HG03571 (cell line): Measurements from ENCODE around the gene PCBP3.

ENCODE experiments used
- ATAC-seq: cut with Tn5 transposase; IDR thresholded peaks from one replicate; pipeline ENCODE4 v1.9.1; 2021; ENCODE audit not compliant: unreplicated experiment

PCBP3 gene

DNA sequence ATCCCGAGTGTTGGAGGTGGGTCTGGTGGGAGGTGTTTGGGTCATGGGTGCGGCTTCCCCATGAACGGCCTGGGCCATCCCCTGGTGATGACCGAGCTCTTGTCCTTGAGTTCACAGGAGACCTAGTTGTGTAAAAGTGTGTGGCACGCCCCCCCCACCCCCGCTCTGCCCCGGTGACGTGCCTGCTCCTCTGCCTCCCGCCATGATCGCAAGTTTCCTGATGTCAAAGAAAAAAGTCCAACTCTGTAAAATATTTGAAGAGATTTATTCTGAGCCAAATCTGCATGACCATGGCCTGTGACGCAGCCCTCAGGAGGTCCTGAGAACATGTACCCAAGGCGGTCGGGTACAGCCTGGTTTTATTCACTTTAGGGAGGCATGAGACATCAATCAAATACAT is 212.9 kb downstream of the PCBP3 start:
- ATAC-seq = no peak

DNA sequence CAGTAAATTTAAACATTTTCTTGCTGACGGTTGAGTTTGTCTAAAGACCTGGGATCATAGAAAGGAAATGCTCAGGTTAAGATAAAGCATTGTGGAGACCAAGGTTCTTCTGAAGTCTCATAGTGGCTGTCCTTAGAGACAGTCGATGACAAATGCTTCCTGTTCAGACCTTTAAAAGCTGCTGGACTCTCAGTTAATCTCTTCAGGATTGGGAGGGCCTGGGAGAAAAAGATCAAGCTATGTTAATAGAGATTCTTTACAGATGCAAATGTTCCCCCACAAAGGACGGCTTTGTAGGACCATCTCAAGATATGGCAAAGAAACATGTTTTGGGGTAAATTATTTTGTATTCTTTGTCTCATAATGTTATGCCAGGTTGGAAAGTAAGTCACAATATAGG is 213.4 kb downstream of the PCBP3 start:
- ATAC-seq = no peak

GRCh38 chr21:45857761-45858160 is 214.2 kb downstream of the PCBP3 start:
- ATAC-seq = no peak

- ATAC-seq = no peak
Observed at GRCh38 chr21:45858180-45858579, 214.7 kb downstream of the PCBP3 start.

DNA sequence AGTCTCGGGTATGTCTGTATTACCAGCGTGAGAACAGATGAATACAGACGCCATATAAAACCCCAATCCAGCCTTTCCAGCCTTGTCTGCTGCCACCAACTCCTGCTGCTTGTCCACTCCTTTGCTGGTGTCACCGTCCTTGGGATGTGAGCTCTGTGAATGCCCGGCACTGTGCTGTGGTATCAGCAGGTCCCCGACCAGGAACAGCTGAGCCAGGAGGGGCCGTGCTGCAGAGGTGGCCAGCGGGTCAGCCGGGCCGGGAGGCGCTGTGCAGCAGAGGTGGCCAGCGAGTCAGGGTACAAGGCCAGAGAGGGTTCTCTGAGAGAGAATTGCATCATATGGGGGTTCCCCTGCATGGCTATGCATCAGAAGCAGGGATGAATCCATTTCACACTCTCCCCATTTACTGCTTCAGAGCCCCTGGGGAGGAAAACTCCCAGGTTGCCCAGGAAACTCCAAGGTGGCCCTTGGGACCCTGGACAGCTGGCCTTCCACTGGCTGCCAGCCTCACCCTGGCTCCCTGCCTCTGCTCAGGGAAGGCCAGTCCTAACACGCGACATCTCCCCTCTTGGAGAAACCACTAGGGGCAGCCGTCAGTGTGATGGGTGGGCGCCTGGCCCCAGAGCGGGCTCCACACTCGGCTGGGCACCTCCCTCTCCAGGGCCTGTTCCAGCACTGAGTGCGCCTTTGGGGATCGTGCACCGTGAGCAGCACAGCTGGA is 215.7 kb downstream of the PCBP3 start:
- no peak for ATAC-seq

DNA sequence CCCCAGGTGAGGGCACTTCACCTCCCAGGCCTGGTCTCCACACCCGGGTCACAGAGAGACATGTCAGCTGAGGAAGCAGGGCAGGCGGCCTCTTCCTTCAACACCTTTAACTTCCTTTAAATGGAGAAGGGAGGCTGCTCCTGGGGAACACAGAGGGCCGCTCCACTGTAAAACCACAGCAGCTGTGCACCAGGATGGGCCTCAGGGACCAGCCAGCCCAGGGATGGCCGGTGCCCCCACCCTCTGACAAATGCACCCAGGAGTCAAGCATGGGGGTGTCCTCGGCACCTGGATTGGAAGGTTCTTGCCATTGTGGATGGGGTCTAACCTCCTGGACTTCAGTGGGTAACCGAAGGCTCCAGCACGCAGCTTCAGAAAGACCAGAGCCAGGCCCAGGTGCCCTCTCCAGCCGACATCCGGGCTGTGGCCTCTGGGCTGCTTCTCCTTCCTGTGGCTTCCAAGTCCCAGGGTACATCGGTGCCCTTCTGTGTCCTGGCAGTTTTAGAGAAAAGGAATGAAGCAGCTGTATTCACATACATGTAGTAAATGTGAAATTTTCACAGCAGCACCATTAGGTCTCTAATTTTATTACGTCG is 216.3 kb downstream of the PCBP3 start:
- ATAC-seq = no peak

- no peak for ATAC-seq
Observed at GRCh38 chr21:45860493-45861155, 217.1 kb downstream of the PCBP3 start.

- no peak for ATAC-seq
Observed at GRCh38 chr21:45861156-45861870, 217.8 kb downstream of the PCBP3 start.

DNA sequence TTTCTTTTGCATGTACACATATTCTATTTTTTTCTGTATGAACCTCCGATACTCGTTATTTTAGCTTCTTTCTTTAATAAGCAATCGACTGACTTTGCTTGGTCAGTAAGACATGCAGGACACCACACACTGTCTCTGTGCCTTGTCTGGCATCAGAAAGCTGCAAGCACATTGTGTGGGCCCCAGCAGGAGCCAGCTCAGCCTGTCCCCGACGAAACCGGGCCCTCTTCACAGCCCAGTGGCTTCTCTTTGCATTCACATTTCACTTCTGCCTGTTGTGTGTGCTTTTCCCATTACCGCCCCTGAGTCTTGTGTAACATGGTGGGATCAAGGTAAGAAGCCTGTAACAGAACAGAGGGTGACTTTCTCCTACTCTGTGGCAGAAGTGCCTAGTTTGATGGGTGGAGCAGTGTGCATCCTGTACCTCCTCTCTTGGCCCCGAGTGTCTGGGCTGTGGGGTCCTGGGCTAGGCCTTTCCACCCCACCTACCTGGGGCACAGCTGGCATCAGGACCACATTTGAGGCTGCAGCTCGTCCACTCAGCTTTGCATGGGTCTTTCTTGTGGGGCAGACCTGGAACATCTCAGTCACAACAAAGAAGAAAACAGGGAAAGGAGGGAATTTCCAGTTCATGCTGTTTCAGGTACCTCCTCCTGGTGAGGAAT is 219.2 kb downstream of the PCBP3 start:
- no peak for ATAC-seq

GRCh38 chr21:45863267-45863666 is 219.7 kb downstream of the PCBP3 start:
- no peak for ATAC-seq

DNA sequence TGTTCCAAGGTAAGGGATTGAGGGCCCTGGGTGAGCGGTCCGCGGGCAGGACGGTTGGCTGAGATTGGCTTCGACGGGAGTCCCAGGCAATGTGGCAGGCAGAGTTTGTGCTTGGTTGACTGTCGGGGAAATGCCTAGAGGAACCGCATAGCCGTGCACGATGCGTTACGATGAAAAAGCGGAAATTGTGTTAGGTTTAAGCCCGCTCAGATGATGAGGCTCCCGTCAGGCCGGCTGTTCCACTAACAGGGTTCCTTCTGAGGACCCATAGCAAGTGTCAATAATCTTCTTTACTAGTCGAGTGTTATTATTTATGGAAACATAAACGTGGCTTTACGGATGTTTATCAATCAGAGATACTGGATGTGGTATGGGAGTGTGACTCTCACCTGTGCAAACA is 220.2 kb downstream of the PCBP3 start:
- ATAC-seq = no peak

- ATAC-seq = no peak
Observed at GRCh38 chr21:45864436-45864835, 220.9 kb downstream of the PCBP3 start.

DNA sequence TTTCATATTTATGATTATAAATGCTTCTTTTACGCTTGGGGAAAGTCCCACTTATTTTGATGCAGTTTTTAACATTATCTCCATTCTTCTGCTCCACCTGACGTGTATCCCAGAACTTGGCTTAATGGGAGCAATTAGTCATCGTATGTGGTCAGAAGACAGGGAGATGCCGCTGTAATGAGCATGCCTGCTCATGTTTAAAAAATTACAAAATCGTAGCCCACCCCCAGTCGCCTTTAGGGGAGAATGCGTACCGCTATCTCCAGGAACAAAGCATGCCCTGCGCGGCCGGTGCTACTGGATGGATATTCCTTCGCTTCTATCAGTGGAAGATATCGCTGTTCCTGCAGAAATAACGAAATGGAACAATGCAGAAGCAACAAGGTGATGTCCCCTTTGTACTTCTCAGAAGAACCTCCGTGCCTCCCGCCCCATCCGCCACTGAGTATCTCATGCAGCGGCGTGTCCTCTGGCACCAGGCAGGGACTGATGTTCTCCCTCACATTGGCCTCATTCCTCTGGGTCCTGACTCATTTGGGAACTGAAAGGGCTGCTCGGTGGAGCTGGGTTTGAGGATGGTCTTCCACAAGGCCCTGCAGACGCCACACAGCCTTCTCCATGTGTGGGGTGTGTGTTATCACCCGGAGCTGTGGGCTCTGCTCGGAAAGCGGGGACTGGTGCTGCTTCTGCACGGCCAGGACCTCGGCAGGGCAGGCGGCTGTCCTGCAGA is 221.7 kb downstream of the PCBP3 start:
- ATAC-seq = no peak

DNA sequence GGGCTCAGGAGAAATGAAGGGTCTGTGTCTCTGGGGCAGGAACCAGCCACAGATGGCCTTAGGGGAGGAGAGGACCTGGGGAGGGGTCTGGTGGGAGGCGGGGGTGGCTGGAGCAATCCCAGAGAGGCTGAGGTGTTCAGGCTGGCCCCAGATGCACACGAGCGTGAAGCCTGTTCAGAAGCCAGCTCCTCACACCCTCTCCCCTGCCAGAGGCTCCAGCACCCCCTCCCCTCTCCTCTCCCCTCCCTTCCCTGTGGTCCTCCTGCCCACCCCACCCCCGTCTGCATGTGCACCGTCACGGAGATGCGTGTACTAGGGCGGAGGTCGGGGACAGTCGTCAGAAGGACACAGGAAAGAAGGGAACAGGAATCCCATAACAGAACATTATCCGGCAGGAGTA is 223.0 kb downstream of the PCBP3 start:
- no peak for ATAC-seq

GRCh38 chr21:45867041-45867666 is 223.6 kb downstream of the PCBP3 start:
- no peak for ATAC-seq

DNA sequence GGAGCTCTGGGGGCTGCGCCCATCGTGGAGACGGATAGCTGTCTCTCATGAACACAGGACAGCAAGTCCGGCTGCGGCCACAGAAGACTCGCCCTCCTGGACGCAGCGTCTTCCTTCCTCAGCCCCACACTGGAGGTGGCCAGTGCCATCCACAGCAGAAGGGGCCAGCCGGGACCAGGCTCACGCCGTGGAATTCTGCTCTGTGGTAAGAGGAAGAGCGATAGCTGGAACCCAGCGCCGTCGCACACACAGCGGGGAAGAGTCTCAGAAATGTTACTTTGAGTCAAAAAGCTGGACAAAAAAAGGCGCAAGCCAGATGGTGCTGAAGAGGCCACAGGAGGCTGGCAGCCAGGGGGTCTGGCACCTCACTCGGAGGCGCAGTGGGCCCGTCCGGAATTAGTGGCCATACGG is 224.2 kb downstream of the PCBP3 start:
- ATAC-seq = no peak

GRCh38 chr21:45868086-45868485 is 224.6 kb downstream of the PCBP3 start:
- no peak for ATAC-seq

GRCh38 chr21:45868488-45868887 is 225.0 kb downstream of the PCBP3 start:
- ATAC-seq = no peak

- ATAC-seq = no peak
Observed at GRCh38 chr21:45869121-45870007, 225.8 kb downstream of the PCBP3 start.
